Osteocyte (in vitro differentiated cells): ENCODE measurements around the gene AP3D1. TPM values are rescaled to one million over a fixed set of nuclear protein-coding genes. Genes with fewer than 3 reads are reported as not detected.

Experiments used
- DNase-seq: peaks from one replicate; pipeline ENCODE4 v3.0.0; 2021; ENCODE audit warnings: mixed read lengths; ENCODE audit not compliant: unreplicated experiment; ENCODE audit errors: extremely low spot score
- H3K27ac Mint-ChIP-seq: one replicate; pipeline ENCODE4 v1.8.0; 2021; ENCODE audit warnings: mild to moderate bottlenecking, mixed read lengths; ENCODE audit not compliant: unreplicated experiment
- H3K27me3 Mint-ChIP-seq: one replicate; pipeline ENCODE4 v1.8.0; 2021; ENCODE audit warnings: mixed read lengths; ENCODE audit not compliant: unreplicated experiment
- H3K36me3 Mint-ChIP-seq: one replicate; pipeline ENCODE4 v1.8.0; 2021; ENCODE audit warnings: mixed read lengths; ENCODE audit not compliant: unreplicated experiment
- H3K4me1 Mint-ChIP-seq: one replicate; pipeline ENCODE4 v1.8.0; 2021; ENCODE audit warnings: mixed read lengths; ENCODE audit not compliant: unreplicated experiment
- H3K4me3 Mint-ChIP-seq: one replicate; pipeline ENCODE4 v1.8.0; 2021; ENCODE audit warnings: mild to moderate bottlenecking, moderate library complexity, mixed read lengths; ENCODE audit not compliant: unreplicated experiment
- H3K9me3 Mint-ChIP-seq: one replicate; pipeline ENCODE4 v1.8.0; 2021; ENCODE audit warnings: mixed read lengths; ENCODE audit not compliant: unreplicated experiment
- CTCF ChIP-seq: fragments of 200-600 bp; sonication (generic); IDR thresholded peaks from 2 replicates; pipeline ENCODE4 v1.5.0; 2021; ENCODE audit warnings: antibody characterized with exemption, mild to moderate bottlenecking, moderate library complexity
- total RNA-seq: library from RNA; stranded (reverse); gene quantifications from 2 replicates; pipeline ENCODE4 v1.2.1, GENCODE V29; 2021

AP3D1 gene
- total RNA-seq, 1 donor from 2014 or later = 139 TPM

- Mint-ChIP-seq H3K27me3 (no peaks in the 10 kb centered on the region), H3K9me3 (no peaks in the 10 kb centered on the region), H3K4me1 (peaks cover 51% of the 10 kb centered on the region), H3K36me3 (peaks cover 13% of the 10 kb centered on the region), H3K4me3 (no peak overlapping the region), H3K27ac (peak overlapping the region; percentile 93)
- no peak for DNase-seq
- TF ChIP-seq CTCF = no peak
Measured at GRCh38 chr19:2187159-2187558, 35.8 kb upstream of the AP3D1 start.

GRCh38 chr19:2186071-2186846, 34.9 kb upstream of the AP3D1 start:
- peaks cover 55% of the 10 kb centered on the region for H3K4me1 Mint-ChIP-seq
- peak; percentile 93 for DNase-seq
- peak overlapping the region; percentile 93 for H3K27ac Mint-ChIP-seq
- no peak for TF ChIP-seq CTCF
- H3K4me3 Mint-ChIP-seq = peak overlapping the region; percentile 59
- H3K9me3 Mint-ChIP-seq = no peaks in the 10 kb centered on the region
- H3K27me3 Mint-ChIP-seq = no peaks in the 10 kb centered on the region
- peaks cover 16% of the 10 kb centered on the region for H3K36me3 Mint-ChIP-seq

GRCh38 chr19:2185734-2186070, 34.3 kb upstream of the AP3D1 start:
- Mint-ChIP-seq H3K4me3 (peak overlapping the region; percentile 59), H3K27ac (peak overlapping the region; percentile 93)

GRCh38 chr19:2184422-2184975, 33.1 kb upstream of the AP3D1 start:
- no peaks in the 10 kb centered on the region for H3K9me3 Mint-ChIP-seq
- H3K4me3 Mint-ChIP-seq = no peak overlapping the region
- DNase-seq = no peak
- no peaks in the 10 kb centered on the region for H3K27me3 Mint-ChIP-seq
- H3K36me3 Mint-ChIP-seq = peaks cover 17% of the 10 kb centered on the region
- H3K4me1 Mint-ChIP-seq = peaks cover 60% of the 10 kb centered on the region
- no peak for TF ChIP-seq CTCF
- peak overlapping the region; percentile 93 for H3K27ac Mint-ChIP-seq

More at GRCh38 chr19:2185734-2186070, 34.3 kb upstream of the AP3D1 start:
- peaks cover 58% of the 10 kb centered on the region for H3K4me1 Mint-ChIP-seq
- no peak for DNase-seq
- no peak for TF ChIP-seq CTCF
- H3K27me3 Mint-ChIP-seq = no peaks in the 10 kb centered on the region
- H3K9me3 Mint-ChIP-seq = no peaks in the 10 kb centered on the region
- peaks cover 17% of the 10 kb centered on the region for H3K36me3 Mint-ChIP-seq

- DNase-seq = no peak
- H3K27me3 Mint-ChIP-seq = no peaks in the 10 kb centered on the region
- no peak overlapping the region for H3K4me3 Mint-ChIP-seq
- H3K36me3 Mint-ChIP-seq = peaks cover 14% of the 10 kb centered on the region
- H3K27ac Mint-ChIP-seq = no peak overlapping the region
- peaks cover 48% of the 10 kb centered on the region for H3K4me1 Mint-ChIP-seq
- no peaks in the 10 kb centered on the region for H3K9me3 Mint-ChIP-seq
- no peak for TF ChIP-seq CTCF
Measured at GRCh38 chr19:2181633-2181997, 30.2 kb upstream of the AP3D1 start.
